Mucosa of gallbladder (tissue), 1 donor: ENCODE data around the gene NACA2. TPM values are rescaled to one million over a fixed set of nuclear protein-coding genes. Genes with fewer than 3 reads are reported as not detected.
"Not testable (repeated sequence)": the region's sequence is repeated elsewhere in the genome, so short reads cannot be mapped to it uniquely, and the experiment has no call there.

Source experiments
- DNase-seq: peaks from one replicate; pipeline ENCODE4 v3.0.0-alpha.2; 2020; ENCODE audit warnings: low spot score
- total RNA-seq: library from RNA; stranded (reverse); gene quantifications from one replicate; pipeline ENCODE4 v1.2.1, GENCODE V29; 2021
- donor health status: DM: no; HTN: no; CAD: no.

NACA2 gene
- total RNA-seq, 1 donor from 2014 or later, result not detected

DNA sequence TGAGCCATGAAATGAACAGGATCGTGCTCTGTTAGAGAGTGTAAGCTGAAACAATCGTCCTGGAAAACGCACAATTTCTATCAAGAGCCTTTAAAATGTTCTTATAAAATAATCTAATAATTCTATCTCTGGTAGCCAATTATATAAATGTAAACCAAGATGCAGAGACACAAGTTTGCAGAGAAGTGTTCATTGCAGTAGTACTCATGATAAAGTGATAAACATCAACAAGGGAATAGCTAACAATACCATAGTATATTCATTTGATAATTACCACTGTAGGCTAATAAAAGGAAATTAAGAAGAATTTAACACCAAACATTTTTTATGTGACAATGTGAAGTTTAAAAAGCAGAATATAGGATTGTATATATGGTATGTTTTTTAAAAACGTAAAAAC, 12.4 kb downstream of the NACA2 start:
- DNase-seq, result no peak

DNA sequence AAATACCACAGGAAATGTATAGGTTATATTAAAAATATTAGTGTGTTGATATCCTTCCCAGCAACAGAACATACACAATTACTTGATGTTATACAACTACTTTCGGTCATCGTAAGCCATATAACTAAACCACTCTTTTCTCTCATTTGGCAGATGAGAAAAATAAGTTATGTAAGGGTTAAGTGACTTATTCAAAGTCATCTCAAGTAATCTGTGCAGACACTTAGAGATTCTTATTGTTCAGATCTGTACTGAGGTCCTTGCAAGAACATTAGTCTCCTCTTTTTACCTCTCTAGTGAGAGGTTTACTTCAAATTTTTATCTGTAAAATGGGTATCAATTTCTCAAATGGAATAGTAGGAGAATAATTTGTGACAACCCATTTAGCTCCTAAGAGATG, 15.0 kb downstream of the NACA2 start:
- DNase-seq, result no peak

DNA sequence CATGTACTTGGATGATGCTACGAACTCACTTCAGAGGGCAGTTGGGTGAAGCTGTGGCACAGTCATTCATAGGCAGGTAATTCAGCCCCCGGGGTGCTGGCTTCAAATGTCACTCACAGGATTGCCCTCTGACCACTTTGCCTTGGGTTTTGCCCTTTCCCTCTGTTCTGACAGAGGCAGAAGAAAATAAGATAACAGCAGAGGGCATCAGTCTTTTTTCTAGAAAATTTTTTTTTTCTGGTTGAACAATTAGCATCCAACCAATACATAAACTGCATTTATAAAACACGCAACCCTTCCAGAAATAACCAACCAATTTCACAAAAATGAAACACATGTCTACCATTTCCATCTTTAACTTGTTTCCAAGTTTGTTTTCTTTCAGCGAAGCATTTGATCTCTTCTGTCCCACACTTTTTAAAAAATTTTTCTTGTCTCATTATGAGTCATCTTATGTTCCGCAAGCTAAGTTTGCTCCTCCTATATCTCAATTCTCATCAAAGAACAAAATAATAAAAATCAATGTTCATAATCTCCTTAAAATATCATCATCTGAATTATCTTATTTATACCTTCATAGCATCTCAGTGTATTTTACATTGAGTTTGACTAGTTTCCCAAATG, 15.6 kb downstream of the NACA2 start:
- no peak for DNase-seq

DNA sequence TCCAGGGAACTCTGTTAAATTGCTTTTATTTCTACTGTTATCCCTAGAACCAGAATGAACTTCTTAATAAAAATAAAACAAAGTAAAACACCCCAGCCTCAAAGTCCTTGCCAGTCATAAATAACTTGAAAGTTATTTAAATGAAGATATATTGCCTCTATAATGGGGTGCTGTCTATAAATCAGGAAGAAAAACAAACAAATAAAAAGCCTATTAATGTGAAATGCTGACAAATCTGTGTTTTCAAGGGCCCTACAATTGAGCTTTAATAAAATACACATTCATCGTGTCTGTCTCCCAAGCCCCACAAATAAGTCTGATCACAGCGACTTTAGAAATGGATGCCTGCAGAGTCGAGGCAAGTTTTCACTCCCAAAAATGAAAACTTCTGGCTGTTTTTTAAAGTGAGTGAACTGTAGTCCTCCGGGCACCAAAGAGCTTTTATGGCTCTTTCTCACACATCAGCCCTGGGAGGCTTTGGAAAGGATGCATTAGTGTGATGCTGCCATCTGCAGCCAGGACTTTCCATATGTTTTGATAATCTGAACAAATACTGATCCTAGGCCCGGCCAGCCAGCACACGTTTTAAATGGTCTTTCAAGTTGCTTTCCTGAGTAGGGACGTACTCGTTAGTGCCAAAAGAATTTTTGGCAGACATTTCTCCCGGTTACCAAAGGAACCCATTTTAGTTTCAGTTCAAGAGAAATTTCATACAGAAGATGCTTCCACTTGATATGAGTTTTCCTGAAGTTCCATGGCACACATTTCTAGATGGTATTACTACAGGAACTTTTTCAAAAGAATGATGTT, 16.3 kb downstream of the NACA2 start:
- DNase-seq, result peak; percentile 27

DNA sequence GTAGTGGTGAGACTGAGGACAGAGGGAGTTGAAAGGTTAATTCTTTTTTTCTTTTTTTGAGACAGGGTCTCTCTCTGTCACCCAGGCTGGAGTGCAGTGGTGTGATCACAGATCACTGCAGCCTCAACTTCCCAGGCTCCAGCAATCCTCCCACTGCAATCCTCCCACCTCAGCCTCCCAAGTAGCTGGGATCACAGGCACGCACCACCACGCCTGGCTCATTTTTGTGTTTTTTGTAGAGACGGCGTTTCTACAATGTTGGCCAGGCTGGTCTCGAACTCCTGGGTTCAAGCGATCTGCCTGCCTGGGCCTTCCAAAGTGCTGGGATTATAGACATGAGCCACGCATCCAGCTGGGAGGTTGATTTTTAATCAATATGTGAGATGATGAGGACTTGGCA, 18.5 kb downstream of the NACA2 start:
- not testable (repeated sequence) for DNase-seq

DNA sequence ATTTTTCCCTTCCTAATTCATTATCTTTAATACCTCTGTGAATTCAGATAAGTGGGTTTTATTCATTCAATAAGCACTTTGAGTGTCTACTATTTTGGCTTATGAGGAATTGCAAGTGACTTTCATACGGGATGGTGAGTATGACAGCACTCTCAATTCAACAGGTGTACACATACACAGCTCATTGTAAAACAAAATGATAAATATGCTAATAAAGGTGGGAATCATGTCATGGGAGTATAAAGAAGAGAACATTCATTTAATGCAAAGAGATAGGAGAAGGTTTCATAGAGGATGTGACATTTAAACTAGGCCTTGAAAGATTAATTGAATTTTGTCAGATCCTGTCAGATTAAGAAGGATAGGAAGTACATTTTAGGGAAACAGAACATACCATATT, 19.4 kb downstream of the NACA2 start:
- no peak for DNase-seq

DNA sequence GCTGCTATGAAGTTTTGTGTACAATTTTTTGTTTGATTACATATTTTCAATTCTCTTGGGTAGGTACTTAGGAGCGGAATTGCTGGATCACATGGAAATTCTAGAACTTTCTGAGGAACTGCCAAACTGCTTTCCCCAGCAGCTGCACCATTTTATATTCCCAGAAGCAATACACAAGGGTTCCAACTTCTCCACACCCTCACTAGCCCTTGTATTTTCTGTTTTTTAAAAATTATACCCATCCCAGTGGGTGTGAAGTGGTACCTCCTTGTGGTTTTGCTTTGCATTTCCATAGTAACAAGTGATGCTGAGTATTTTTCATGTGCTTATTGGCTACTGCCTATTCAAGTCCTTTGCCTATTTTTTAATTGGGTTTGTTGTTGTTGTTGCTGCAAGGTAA, 20.9 kb downstream of the NACA2 start:
- no peak for DNase-seq

DNA sequence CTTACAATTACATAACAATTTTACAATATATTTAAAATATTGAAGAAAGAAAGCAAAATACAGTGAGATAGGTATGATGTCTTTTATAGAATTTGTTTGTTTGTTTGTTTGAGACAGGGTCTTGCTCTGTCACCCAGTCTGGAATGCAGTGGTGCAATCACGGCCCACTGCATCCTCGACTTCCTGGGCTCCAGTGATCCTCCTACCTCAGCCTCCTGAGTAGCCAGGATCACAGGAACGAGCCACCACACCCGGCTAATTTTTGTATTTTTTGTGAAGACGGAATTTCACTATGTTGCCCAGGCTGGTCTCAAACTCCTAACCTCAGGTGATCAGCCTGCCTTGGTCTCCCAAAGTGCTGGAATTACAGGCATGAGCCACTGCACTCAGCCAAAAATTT, 21.5 kb downstream of the NACA2 start:
- not testable (repeated sequence) for DNase-seq

DNA sequence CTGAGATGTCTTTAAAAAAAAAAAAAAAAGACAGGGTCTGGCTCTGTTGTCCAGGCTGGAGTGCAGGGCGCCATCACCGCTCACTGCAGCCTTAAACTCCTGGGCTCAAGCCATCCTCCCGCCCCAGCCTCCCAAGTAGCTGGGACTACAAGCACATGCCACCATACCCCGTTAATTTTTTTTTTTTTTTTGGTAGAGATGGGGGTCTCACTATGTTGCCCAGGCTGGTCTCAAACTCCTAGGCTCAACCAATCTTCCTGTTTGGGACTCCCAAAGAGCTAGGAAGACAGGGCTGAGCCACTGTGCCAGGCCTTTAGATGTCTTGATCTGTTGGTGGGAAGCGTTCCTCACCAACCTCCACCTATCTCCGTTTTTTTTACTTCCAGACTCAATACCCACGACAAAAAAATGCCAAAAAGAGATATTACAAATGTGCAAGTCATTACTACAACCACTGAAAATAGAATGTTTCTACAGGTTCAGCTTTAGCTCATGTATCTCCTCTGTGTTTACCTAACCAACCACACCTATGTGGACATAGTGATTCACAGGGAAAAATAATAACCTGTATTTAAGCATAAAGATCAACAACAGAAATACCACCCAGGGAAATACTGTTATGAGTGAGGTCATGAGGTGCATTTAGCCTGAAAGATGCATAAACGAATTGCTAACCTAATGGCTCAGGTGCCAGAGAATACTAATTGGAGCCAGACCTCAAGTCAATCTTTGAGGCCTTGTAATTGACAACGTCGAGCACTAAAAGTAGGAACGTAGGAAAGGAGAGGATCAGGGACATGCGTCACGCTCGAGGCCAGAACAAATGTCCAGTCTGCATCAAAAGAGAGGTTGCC, 22.6 kb downstream of the NACA2 start:
- DNase-seq, result peak; percentile 17

DNA sequence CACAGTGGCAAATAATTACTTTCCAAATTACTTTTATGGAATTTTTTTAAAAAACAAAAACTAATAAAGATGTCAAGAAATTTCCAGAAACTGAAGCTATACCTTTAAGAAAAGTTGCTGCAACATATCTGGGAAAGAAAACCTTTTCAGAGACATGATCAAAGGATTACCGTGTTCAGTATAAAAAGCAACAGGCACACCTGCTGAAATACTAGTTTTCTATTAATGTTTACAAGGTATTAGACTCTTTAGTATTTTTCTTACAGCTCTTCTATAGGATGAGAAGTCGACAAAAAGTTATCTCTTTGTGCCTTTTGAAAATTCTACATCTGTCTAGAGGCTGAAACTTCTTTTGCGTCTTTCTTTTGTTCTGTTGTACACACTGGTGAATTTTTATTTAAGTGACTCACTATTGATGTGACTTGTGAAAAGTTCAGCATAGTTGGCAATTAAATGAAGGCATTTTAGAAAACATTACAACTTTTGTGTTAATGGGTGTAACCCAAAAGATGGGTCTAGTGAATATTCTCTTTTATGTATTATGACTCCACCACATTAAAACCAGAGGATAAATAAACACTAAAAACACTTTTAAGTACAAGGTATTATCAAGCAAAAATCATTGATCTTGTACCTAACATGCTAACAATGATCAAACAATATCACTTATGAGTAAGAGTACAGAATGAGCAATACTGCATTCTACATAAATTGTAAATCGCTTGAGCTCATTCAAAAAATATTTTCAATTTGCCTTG, 23.8 kb downstream of the NACA2 start:
- DNase-seq, result no peak

DNA sequence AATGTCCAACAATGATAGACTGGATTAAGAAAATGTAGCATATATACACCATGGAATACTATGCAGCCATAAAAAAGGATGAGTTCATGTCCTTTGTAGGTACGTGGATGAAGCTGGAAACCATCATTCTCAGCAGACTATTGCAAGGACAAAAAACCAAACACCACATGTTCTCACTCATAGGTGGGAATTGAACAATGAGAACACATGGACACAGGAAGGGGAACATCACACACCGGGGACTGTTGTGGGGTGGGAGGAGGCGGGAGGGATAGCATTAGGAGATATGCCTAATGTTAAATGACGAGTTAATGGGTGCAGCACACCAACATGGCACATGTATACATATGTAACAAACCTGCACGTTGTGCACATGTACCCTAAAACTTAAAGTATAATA, 24.6 kb downstream of the NACA2 start:
- not testable (repeated sequence) for DNase-seq

DNA sequence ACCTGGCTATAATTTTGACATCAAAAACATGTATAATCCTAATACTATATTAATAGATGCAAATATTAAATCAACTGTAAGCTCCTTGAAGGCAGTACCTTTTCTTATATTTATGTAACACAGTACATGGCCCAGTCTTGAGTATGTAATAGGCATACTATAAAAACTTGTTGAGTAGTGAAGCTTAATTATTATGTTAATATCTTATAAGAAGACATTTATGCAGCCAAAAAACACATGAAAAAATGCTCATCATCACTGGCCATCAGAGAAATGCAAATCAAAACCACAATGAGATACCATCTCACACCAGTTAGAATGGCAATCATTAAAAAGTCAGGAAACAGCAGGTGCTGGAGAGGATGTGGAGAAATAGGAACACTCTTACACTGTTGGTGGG, 25.2 kb downstream of the NACA2 start:
- not testable (repeated sequence) for DNase-seq

DNA sequence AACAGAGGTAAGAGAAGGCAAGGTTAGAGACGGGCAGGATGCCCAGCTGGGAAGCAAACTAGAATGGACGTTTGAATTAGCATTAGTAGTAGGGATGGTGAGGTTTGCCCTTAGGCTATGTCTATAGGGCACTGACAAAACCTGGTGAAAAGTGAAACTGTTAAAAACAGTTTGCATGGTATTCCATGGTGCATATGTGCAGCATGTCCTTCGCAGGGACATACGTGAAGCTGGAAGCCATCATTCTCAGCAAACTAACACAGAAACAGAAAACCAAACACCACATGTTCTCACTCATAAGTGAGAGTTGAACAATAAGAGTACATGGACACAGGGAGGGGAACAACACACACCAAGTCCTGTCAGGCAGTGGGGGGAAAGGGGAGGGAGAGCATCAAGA, 25.8 kb downstream of the NACA2 start:
- DNase-seq, result no peak

DNA sequence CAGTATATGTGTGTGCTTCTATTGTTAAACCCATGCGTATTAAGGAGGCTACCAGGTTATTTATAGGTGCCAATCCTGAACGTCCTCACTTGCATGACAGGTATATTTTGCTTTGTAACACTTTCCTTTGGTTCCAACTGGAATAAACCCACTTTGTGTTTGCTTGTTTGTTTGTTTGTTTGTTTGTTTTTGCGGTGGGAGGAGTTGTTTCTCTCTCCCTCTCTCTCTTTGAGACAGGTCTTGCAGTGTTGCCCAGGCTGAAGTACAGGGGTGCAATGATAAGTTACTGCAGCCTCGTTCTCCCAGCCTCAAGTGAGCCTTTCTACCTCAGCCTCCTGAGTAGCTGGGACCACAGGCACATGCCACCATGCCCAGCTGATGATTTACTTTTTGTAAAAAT, 28.7 kb downstream of the NACA2 start:
- no peak for DNase-seq

DNA sequence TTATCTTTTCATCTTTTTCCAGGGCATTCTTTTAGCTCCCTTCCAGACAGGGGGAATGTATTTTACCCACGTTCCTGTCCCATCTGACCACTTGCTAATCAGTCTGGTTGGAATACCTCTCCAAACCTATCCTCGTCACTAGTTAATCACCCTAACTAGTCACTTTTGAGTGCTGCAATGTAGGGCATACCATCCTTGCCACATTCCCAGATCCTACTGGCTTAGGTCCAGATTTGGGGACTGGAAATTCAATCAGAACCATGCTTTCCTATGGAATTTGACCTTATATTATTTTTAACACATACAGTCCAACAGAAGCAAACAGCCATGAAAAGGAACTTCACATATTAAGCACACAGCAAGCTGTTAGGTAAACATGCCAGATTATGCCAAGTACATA, 29.7 kb downstream of the NACA2 start:
- no peak for DNase-seq

DNA sequence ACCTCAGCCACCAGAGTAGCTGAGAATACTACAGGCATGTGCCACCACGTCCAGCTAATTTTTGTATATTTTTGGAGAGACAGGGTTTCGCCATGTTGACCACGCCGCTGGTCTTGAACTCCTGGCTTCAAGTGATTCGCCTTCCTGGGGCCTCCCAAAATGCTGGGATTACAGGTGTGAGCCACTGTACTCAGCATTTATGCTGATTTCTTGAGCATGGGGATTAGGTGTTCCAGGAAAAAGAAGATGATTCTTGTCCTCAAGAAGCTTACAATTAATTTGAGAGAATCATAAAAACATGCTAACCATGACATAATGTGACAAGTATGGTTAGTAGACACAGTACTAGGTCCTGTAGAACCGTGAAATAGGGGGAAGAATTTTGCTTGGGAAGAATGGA, 30.9 kb downstream of the NACA2 start:
- DNase-seq, result no peak

DNA sequence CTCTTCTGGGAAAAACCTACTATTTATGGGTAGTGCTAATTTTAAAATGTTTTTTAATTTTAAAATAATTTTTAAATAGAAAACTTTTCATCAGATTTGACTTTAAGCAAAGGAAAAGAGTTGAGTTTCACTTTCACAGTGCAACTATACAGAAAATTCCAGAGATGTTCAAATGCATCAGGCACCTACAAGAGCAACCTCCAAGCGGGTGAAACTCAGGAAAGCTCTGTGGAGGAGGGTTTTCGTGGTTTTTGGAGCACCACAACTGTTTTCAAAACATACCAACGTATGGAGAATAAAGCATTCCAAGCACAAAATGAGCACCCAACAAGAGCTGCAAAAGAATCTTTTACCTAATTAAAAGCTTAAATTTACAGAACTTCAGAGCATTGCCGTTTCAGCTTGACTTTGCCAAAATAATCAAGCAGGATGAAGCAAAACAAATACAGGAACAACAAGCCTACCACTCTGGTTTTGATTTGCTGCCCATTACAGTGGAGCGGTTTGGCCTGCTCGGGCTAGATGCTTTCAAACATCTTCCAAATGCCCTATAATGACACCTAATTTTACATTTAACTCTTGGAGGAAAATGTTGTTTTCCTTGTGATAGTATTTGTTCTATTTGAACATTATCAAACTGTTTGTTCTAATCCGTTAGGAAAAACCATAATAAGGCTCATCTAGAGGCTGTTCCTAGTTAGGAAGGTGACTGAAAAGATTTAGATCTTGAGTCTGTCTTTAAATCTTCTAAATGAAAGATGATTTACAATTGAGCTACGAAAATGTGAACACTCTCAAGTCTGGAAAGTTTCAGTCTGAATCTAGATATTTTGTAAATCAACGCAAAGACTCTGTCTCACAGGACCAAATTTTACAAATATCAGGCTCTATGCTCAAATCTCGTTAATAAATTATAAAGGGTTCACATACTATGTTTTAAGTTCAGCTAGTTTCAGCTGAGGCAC, 34.5 kb downstream of the NACA2 start:
- DNase-seq, result no peak

DNA sequence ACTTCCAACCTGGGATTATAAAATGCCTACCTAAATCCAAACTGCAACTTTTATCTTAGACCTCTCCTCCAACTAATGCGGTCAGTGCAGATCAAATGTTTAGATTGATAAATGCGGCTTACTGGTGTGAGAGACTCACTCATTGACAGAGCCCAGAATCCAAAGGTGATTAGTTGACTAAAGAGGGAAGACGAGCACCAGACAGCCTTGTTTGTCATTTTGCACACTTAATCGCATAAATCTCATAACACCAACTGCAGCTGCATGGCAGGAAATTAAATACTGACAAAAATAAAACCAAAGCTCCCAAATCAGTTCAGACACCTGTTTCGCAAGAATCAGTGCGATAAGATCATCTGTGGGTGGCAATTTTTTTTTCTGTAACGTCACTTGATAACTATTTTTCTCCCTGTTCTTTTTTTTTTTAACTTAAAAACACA, 35.9 kb downstream of the NACA2 start:
- DNase-seq, result no peak

DNA sequence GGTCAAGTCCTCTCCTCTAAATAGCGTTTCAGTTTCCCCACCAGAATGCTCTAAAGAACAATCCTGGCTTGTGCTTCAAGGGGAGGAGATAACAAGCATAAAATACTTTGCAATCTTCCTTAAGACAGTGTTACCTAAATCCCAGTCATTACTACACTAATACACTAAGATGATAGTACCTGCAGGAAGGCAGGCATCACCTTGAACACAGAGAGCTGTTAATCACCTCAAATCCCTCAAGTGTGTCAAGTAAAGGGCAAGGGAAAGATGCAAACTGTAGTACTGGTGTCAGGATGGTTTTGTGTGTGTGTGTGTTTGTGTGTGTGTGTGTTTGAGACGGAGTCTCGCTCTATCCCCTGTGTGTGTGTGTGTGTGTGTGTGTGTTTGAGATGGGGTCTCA, 36.8 kb downstream of the NACA2 start:
- DNase-seq, result no peak

DNA sequence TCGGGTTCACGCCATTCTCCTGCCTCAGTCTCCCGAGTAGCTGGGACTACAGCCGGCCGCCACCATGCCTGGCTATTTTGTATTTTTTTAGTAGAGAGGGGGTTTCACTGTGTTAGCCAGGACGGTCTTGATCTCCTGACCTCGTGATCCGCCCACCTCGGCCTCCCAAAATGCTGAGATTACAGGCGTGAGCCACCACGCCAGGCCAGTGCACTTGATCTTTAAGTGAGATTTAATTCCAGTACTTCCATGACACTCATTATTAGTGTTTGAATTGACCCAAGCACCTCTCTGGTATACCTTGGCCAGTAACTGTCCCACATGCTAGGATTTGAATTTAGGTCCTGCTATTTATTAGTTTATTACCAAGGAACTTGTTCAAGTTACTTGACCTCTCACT, 38.5 kb downstream of the NACA2 start:
- not testable (repeated sequence) for DNase-seq
